WI38 (cell line): ENCODE data around the gene GSG1L.

Experiments
- H3K4me3 ChIP-seq: 2 replicates; pipeline ENCODE4 v1.5.1; 2011; ENCODE audit warnings: low read depth, mild to moderate bottlenecking, control low read depth, low read length
- CTCF ChIP-seq: IDR thresholded peaks from 2 replicates; pipeline ENCODE4 v1.5.1; 2012; ENCODE audit warnings: low read depth, mild to moderate bottlenecking, control low read depth, low read length

GSG1L gene

GRCh38 chr16:27827765-27828164 is 235.7 kb downstream of the GSG1L start:
- no peak for TF ChIP-seq CTCF

GRCh38 chr16:27826893-27827289 is 236.6 kb downstream of the GSG1L start:
- no peak for TF ChIP-seq CTCF
- no peak overlapping the region for H3K4me3 ChIP-seq

More at GRCh38 chr16:27827765-27828164, 235.7 kb downstream of the GSG1L start:
- H3K4me3 ChIP-seq = no peak overlapping the region

GRCh38 chr16:27826081-27826892 is 237.2 kb downstream of the GSG1L start:
- TF ChIP-seq CTCF = no peak

GRCh38 chr16:27824786-27825185 is 238.7 kb downstream of the GSG1L start:
- TF ChIP-seq CTCF = no peak
- no peak overlapping the region for H3K4me3 ChIP-seq

More at GRCh38 chr16:27826081-27826892, 237.2 kb downstream of the GSG1L start:
- no peak overlapping the region for H3K4me3 ChIP-seq

- H3K4me3 ChIP-seq = no peak overlapping the region
- no peak for TF ChIP-seq CTCF
These were observed 239.5 kb downstream of the GSG1L start for GRCh38 chr16:27824006-27824405.

GRCh38 chr16:27823421-27823820 is 240.1 kb downstream of the GSG1L start:
- no peak overlapping the region for H3K4me3 ChIP-seq
- no peak for TF ChIP-seq CTCF

- no peak overlapping the region for H3K4me3 ChIP-seq
- no peak for TF ChIP-seq CTCF
These were observed 240.5 kb downstream of the GSG1L start for GRCh38 chr16:27822996-27823395.
